Measurements from ENCODE around the gene VRK1.

VRK1 gene

GRCh38 chr14:96888593-96888992 lies 91.4 kb downstream of the VRK1 start:
- DNase-seq: no peak

GRCh38 chr14:96889091-96889490 lies 91.9 kb downstream of the VRK1 start:
- no peak for DNase-seq

GRCh38 chr14:96893966-96894622 lies 96.9 kb downstream of the VRK1 start:
- DNase-seq: no peak

- DNase-seq: no peak
Measured at GRCh38 chr14:96894966-96895365, 97.8 kb downstream of the VRK1 start.

GRCh38 chr14:96895658-96896271 lies 98.6 kb downstream of the VRK1 start:
- no peak for DNase-seq

- no peak for DNase-seq
Measured at GRCh38 chr14:96897184-96897583, 100.0 kb downstream of the VRK1 start.

GRCh38 chr14:96901227-96901626 lies 104.0 kb downstream of the VRK1 start:
- DNase-seq: no peak

GRCh38 chr14:96902004-96902403 lies 104.8 kb downstream of the VRK1 start:
- DNase-seq: no peak

GRCh38 chr14:96903444-96904023 lies 106.4 kb downstream of the VRK1 start:
- DNase-seq: no peak

- DNase-seq: no peak
Measured at GRCh38 chr14:96904201-96904600, 107.0 kb downstream of the VRK1 start.

GRCh38 chr14:96905065-96905464 lies 107.9 kb downstream of the VRK1 start:
- DNase-seq: no peak

- peak in 1 of 2 donors; percentile 14 for DNase-seq
Measured at GRCh38 chr14:96905825-96906224, 108.6 kb downstream of the VRK1 start.

GRCh38 chr14:96906434-96906833 lies 109.3 kb downstream of the VRK1 start:
- no peak for DNase-seq

GRCh38 chr14:96909841-96910364 lies 112.7 kb downstream of the VRK1 start:
- DNase-seq: no peak

- no peak for DNase-seq
Measured at GRCh38 chr14:96911499-96912149, 114.4 kb downstream of the VRK1 start.

- DNase-seq: no peak
Measured at GRCh38 chr14:96914571-96915128, 117.5 kb downstream of the VRK1 start.

GRCh38 chr14:96915478-96915877 lies 118.3 kb downstream of the VRK1 start:
- DNase-seq: no peak

- no peak for DNase-seq
Measured at GRCh38 chr14:96916751-96917150, 119.6 kb downstream of the VRK1 start.

- DNase-seq: no peak
Measured at GRCh38 chr14:96917442-96917963, 120.3 kb downstream of the VRK1 start.

GRCh38 chr14:96920023-96920422 lies 122.8 kb downstream of the VRK1 start:
- no peak for DNase-seq

GRCh38 chr14:96920820-96921219 lies 123.6 kb downstream of the VRK1 start:
- no peak for DNase-seq

GRCh38 chr14:96922986-96923385 lies 125.8 kb downstream of the VRK1 start:
- DNase-seq: no peak

GRCh38 chr14:96925422-96925821 lies 128.2 kb downstream of the VRK1 start:
- no peak for DNase-seq

Measured in CD4-positive, alpha-beta T cell treated with Interleukin-1 beta for 1 hour (primary cell).